Subcutaneous adipose tissue (tissue), 4 donors: ENCODE data around the gene ETV3L. TPM values are rescaled to one million over a fixed set of nuclear protein-coding genes. Genes with fewer than 3 reads are reported as not detected.

Experiments used
- total RNA-seq, 4 donors: library from RNA; depleted of rRNA; stranded (reverse); fragments of >200 nt; gene quantifications; one replicate each; pipeline ENCODE4 v1.1.0, GENCODE V29; 2016
- TF ChIP-seq, protein P1 (sequence below): fragments of 450-650 bp; IDR thresholded peaks from one replicate; pipeline ENCODE4 v1.5.1; 2016; ENCODE audit warnings: low read depth, mild to moderate bottlenecking, control low read depth, antibody characterized with exemption, moderate library complexity

ETV3L gene
- total RNA-seq, 4 donors from 2014 or later = not detected

DNA sequence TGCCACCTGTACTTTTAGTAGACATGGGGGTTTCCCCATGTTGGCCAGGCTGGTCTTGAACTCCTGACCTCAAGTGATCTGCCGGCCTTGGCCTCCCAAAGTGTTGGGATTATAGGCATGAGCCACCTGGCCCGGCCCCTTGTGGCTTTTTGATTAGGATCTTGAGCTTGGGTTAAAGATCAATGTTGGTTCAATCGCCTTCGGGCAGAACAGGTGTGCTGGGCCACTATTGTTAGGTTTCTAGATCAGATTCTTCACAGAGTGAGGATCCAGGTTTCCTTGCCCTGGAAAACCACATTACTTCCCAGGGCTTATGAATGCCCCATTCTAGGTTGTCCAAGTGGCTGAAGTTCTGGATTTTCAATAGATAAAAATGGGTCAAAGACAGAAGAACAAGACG lies 32.5 kb upstream of the ETV3L start:
- TF ChIP-seq, protein P1, sequence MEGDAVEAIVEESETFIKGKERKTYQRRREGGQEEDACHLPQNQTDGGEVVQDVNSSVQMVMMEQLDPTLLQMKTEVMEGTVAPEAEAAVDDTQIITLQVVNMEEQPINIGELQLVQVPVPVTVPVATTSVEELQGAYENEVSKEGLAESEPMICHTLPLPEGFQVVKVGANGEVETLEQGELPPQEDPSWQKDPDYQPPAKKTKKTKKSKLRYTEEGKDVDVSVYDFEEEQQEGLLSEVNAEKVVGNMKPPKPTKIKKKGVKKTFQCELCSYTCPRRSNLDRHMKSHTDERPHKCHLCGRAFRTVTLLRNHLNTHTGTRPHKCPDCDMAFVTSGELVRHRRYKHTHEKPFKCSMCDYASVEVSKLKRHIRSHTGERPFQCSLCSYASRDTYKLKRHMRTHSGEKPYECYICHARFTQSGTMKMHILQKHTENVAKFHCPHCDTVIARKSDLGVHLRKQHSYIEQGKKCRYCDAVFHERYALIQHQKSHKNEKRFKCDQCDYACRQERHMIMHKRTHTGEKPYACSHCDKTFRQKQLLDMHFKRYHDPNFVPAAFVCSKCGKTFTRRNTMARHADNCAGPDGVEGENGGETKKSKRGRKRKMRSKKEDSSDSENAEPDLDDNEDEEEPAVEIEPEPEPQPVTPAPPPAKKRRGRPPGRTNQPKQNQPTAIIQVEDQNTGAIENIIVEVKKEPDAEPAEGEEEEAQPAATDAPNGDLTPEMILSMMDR = no peak

DNA sequence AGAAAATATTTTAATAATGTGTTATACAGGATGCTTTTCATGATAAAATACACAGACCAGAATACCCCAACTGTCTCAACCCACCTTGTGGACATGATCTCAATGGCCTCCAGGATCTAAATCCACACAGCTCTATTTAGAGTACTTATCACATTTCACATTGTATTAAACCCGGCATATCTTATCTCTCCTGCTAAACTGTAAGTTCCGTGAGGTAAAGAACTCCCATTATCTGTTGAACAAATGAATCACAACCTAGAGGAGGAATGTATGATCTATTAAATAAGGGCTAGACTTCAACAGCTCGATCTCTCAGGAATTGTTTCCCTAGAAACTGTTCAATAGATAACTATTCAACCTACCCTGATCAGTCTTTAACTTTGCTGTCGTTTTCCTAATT lies 31.7 kb upstream of the ETV3L start:
- TF ChIP-seq, protein P1 = no peak

DNA sequence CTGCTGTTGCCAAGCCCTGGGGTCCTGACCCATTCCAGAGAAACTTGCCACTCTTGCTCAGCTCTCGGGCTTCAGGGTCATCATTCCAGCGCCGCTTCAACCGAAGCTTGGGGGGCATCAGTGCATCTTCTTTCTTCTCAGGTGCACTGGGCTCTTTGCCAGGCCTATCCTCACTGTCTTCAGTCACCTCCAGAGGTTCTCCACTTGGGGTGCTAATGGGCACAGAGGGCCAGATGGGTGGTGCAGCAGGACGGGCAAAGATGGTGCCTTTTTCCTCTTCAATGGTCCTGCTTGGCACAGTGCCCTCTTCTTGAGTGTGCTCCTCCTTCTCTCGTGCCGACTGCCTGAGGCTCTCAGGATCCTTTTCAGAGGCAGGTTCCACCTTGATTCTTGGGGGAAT lies 25.2 kb upstream of the ETV3L start:
- TF ChIP-seq, protein P1 = no peak

DNA sequence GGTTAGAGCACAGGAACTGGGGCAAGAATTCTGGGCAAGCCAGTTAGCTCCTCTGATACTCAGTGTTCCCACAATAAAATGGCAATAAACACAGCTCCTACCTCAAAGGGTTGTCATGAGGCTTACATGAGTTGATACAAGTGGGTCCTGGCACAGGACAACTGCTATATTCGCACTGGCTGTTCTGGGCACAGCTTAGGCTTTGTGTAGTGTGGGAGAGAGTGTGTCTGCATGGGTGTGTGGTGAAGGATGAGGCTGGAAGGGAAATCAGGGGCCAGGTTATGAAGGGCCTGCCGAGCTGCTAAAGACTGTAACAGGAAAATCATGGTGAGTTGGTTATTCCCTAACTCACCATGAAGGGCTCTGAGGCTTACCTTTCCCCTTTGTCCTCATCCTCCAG lies 19.8 kb upstream of the ETV3L start:
- TF ChIP-seq, protein P1 = no peak

DNA sequence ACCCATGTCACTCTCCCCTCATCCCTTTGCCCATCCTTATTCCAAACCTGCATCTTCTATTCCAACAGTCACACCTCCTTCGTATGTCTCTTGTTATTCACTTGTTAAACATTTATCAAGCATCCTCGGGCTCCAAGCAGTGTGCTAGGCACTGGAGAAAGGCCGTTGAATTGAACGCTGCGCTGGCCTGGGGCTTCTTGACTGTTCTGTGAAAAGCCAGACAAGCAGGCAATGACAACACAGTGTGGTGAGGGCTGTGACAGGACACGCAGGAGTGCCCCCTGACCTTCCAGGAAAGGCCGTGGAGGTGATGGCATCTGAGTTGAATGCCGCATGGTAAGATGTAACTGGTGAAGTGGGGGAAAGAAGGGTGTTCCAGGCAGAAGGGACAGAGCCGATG lies 19.4 kb upstream of the ETV3L start:
- TF ChIP-seq, protein P1 = no peak

DNA sequence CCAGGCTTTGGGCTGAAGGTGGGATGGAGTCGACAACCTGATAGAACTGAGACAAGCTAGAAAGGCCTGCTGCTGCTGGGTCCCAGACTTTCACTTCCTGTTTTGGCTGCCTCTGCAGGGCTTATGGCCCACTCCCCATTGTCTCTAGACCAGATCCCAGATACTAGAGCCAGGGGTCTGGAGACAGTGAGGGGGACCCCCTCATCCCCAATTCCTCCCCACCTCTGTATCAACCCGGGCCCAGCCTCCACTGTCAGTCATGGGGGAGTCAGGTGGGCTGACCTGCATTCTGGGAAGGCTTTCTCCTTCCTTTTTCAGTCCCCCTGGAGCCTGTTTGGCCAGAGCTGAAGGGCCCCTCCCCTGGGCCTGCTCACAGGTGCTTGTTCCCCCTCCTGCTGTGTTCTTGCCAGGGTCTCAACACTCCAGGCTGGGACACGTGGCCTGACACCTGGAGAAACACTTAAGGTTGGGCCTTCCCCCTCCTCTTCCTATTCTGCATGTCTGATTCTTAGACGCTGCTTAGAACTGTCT lies 18.0 kb upstream of the ETV3L start:
- TF ChIP-seq, protein P1 = no peak

DNA sequence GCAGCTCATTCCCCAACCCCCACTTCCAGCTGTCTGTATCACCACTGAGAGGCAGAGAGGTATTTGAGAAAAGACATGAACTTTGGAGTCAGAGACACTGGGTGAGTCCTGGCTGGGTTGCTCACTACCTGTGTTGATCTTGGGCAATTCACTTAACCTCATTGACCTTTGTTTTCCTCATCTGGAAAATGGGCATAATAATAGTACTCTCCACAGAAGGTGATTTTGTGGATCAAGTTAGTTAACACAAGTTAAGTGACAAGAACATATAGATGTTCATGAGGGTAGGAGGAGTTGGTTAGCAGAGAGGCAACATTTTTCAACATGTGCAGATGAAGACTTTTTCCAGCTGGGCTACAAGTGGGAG lies 17.1 kb upstream of the ETV3L start:
- TF ChIP-seq, protein P1 = no peak
